Hepatocyte (in vitro differentiated cells): ENCODE results near the gene DNAJA4. TPM values are rescaled to one million over a fixed set of nuclear protein-coding genes. Genes with fewer than 3 reads are reported as not detected.

ENCODE experiments used
- DNase-seq: peaks from one replicate; pipeline ENCODE4 v3.0.0-alpha.2; 2016; ENCODE audit warnings: low spot score
- H2AFZ ChIP-seq: fragments of 200-600 bp; sonication (generic); 2 replicates; pipeline ENCODE4 v1.6.0; 2016; ENCODE audit warnings: antibody characterized with exemption, mild to moderate bottlenecking
- H3K27ac ChIP-seq: fragments of 200-600 bp; sonication (generic); 2 replicates; pipeline ENCODE4 v1.5.1; 2016; ENCODE audit warnings: mild to moderate bottlenecking
- H3K27me3 ChIP-seq: fragments of 200-600 bp; sonication (generic); 2 replicates; pipeline ENCODE4 v1.6.1; 2016
- H3K36me3 ChIP-seq: fragments of 200-600 bp; sonication (generic); replicated peaks from 2 replicates; pipeline ENCODE4 v1.5.1; 2016; ENCODE audit warnings: low read depth; ENCODE audit not compliant: insufficient read depth
- H3K4me1 ChIP-seq: fragments of 200-600 bp; sonication (generic); 2 replicates; pipeline ENCODE4 v1.5.1; 2016; ENCODE audit warnings: mild to moderate bottlenecking, moderate library complexity; ENCODE audit not compliant: insufficient read depth
- H3K4me2 ChIP-seq: fragments of 200-600 bp; sonication (generic); 2 replicates; pipeline ENCODE4 v1.6.0; 2016
- H3K4me3 ChIP-seq: fragments of 200-600 bp; sonication (generic); 2 replicates; pipeline ENCODE4 v1.5.1; 2016; ENCODE audit warnings: mild to moderate bottlenecking
- H3K79me2 ChIP-seq: fragments of 200-600 bp; sonication (generic); 2 replicates; pipeline ENCODE4 v1.6.0; 2017; ENCODE audit warnings: mild to moderate bottlenecking
- H3K9me2 ChIP-seq: fragments of 200-600 bp; sonication (generic); replicated peaks from 2 replicates; pipeline ENCODE4 v1.6.0; 2017; ENCODE audit warnings: mild to moderate bottlenecking; ENCODE audit not compliant: insufficient read depth
- H3K9me3 ChIP-seq: fragments of 200-600 bp; sonication (generic); 2 replicates; pipeline ENCODE4 v1.5.1; 2016; ENCODE audit warnings: low read depth, mild to moderate bottlenecking
- H4K20me1 ChIP-seq: fragments of 200-600 bp; sonication (generic); 2 replicates; pipeline ENCODE4 v1.6.0; 2016; ENCODE audit warnings: mild to moderate bottlenecking; ENCODE audit not compliant: insufficient read depth, poor library complexity, severe bottlenecking
- EZH2 ChIP-seq: fragments of 200-600 bp; sonication (generic); IDR thresholded peaks from 2 replicates; pipeline ENCODE4 v1.6.1; 2016; ENCODE audit warnings: antibody characterized with exemption, mild to moderate bottlenecking, borderline replicate concordance
- EZH2phosphoT487 ChIP-seq: fragments of 200-600 bp; sonication (generic); IDR thresholded peaks from one replicate; pipeline ENCODE4 v1.6.1; 2018; ENCODE audit warnings: antibody characterized with exemption, mild to moderate bottlenecking, low read depth, moderate library complexity; ENCODE audit not compliant: unreplicated experiment, severe bottlenecking
- whole genome bisulfite sequencing: methylation state at CpG from one replicate; pipeline ENCODE4 v1.1.6; 2016; ENCODE audit warnings: low lambda C conversion rate; ENCODE audit errors: missing lambda C conversion rate; 5-methylcytosine and 5-hydroxymethylcytosine counted together
- polyA plus RNA-seq: library from polyadenylated mRNA; unstranded; fragments of >200 nt; fragmentation: Nextera tagmentation; extraction: Ambion mirVana; gene quantifications from 2 replicates; pipeline ENCODE4 v1.2.1, GENCODE V29; 2016
- total RNA-seq: library from RNA; depleted of rRNA; stranded (reverse); fragments of >200 nt; gene quantifications from 2 replicates; pipeline ENCODE4 v1.2.3, GENCODE V29; 2014
- TF ChIP-seq, protein P1 (sequence below): fragments of 200-600 bp; sonication (generic); IDR thresholded peaks from 2 replicates; pipeline ENCODE4 v1.5.1; 2016; ENCODE audit warnings: antibody characterized with exemption, mild to moderate bottlenecking; ENCODE audit not compliant: poor library complexity

Gene DNAJA4
- total and polyA plus RNA-seq, 2 experiments from 2014 or later, result 2.8 to 3.6 TPM

DNA sequence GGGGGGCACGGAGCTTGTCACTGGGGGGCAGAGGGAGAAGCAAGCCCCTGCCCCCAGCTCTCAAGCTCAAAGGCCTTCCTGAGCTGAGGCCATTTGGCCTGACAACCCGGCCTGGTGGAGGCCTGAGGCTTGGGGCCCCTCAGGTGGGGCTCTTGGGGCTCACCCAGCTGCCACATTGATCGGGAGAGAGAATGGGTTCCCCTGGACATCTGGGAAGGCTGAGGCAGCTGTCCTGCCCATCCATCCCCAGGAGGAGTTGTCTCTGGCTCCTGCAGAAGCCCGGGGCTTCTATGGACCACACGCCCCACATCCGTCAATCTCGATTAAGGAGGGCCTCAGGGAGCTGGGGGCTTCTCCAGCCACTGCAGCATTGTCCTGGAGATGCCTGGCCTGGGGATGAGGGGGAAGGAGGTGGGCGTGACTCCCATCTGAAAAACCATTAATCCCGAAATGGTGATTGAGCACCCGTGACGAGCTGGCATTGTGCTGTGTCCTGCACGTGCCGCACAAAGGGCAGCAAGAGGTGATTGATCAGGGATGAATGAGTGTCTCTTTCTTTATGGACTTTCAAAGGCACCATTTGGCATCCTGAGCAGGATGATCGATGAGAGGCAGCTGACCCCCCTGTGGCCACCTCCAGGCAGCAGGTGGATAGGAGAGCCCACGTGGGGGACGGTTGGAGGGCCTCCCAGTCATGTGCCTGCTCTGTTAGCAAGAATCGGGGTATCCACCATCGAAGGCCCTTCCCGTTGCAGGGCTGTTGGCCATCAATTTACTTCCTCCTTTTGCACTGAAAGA, 58.6 kb downstream of the DNAJA4 start:
- no peak overlapping the region for H3K4me2 ChIP-seq
- no peaks in the 10 kb centered on the region for H3K9me2 ChIP-seq
- no peak overlapping the region for H2AFZ ChIP-seq
- DNase-seq, result no peak
- 93% methylated on average over 18 of the region's 19 CpGs for WGBS
- H3K27me3 ChIP-seq, result no peaks in the 10 kb centered on the region
- no peak for TF ChIP-seq EZH2phosphoT487
- TF ChIP-seq, protein P1, sequence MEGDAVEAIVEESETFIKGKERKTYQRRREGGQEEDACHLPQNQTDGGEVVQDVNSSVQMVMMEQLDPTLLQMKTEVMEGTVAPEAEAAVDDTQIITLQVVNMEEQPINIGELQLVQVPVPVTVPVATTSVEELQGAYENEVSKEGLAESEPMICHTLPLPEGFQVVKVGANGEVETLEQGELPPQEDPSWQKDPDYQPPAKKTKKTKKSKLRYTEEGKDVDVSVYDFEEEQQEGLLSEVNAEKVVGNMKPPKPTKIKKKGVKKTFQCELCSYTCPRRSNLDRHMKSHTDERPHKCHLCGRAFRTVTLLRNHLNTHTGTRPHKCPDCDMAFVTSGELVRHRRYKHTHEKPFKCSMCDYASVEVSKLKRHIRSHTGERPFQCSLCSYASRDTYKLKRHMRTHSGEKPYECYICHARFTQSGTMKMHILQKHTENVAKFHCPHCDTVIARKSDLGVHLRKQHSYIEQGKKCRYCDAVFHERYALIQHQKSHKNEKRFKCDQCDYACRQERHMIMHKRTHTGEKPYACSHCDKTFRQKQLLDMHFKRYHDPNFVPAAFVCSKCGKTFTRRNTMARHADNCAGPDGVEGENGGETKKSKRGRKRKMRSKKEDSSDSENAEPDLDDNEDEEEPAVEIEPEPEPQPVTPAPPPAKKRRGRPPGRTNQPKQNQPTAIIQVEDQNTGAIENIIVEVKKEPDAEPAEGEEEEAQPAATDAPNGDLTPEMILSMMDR, result no peak
- H3K4me3 ChIP-seq, result no peak overlapping the region
- no peaks in the 10 kb centered on the region for H3K36me3 ChIP-seq
- no peak overlapping the region for H3K27ac ChIP-seq
- peaks cover 15% of the 10 kb centered on the region for H3K4me1 ChIP-seq
- no peaks in the 10 kb centered on the region for H4K20me1 ChIP-seq
- no peaks in the 10 kb centered on the region for H3K9me3 ChIP-seq
- H3K79me2 ChIP-seq, result no peaks in the 10 kb centered on the region

- Histone ChIP-seq H3K27me3 (no peaks in the 10 kb centered on the region), H3K79me2 (no peaks in the 10 kb centered on the region), H3K36me3 (no peaks in the 10 kb centered on the region), H3K9me3 (no peaks in the 10 kb centered on the region), H3K4me2 (no peak overlapping the region), H3K27ac (peak overlapping the region; percentile 70), H2AFZ (no peak overlapping the region), H3K9me2 (no peaks in the 10 kb centered on the region), H3K4me3 (no peak overlapping the region), H4K20me1 (no peaks in the 10 kb centered on the region), H3K4me1 (peaks cover 15% of the 10 kb centered on the region)
- no peak for DNase-seq
- TF ChIP-seq, protein P1, result no peak
- TF ChIP-seq EZH2 (no peak), EZH2phosphoT487 (no peak)
- 90% methylated on average over 7 of the region's 7 CpGs for WGBS
Measured at GRCh38 chr15:78323693-78324092, 59.3 kb downstream of the DNAJA4 start.

- no peaks in the 10 kb centered on the region for H3K27me3 ChIP-seq
- TF ChIP-seq EZH2phosphoT487 (no peak), EZH2 (no peak)
- TF ChIP-seq, protein P1, result no peak
- no peaks in the 10 kb centered on the region for H3K36me3 ChIP-seq
- no peak overlapping the region for H2AFZ ChIP-seq
- peak overlapping the region; percentile 70 for H3K27ac ChIP-seq
- peaks cover 15% of the 10 kb centered on the region for H3K4me1 ChIP-seq
- 96% methylated on average over 5 of the region's 5 CpGs for whole genome bisulfite sequencing
- H4K20me1 ChIP-seq, result no peaks in the 10 kb centered on the region
- H3K79me2 ChIP-seq, result no peaks in the 10 kb centered on the region
- DNase-seq, result no peak
- no peaks in the 10 kb centered on the region for H3K9me2 ChIP-seq
- no peak overlapping the region for H3K4me3 ChIP-seq
- H3K4me2 ChIP-seq, result no peak overlapping the region
- H3K9me3 ChIP-seq, result no peaks in the 10 kb centered on the region
Measured at GRCh38 chr15:78324144-78324543, 59.8 kb downstream of the DNAJA4 start.
